Activated T-helper 9 cell treated with anti-CD3 and anti-CD28 coated beads, Interleukin-2, amount 50 U/mL, for 16 hours (primary cell): ENCODE results near the gene TSACC.

Source experiments
- DNase-seq: peaks from one replicate; pipeline ENCODE4 v3.0.0-alpha.2; 2020; ENCODE audit warnings: low read depth

TSACC gene

DNA sequence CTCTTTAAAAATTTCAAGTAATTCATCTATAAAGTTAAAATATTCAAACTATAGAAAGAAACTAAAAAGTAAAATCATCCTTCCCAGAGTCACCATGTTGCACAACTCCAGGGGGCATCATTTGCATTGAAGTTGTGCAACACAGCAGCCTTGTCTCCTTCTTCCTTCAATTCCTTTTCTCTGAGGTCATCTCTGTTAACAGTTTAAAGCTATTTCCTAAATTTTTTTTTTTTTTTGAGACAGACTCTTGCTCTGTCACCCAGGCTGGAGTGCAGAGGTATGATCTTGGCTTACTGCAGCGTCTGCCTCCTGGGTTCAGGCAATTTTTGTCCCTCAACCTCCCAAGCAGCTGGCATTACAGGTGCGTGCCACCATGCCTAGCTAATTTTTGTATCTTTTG is 37.8 kb downstream of the TSACC start:
- DNase-seq: no peak

GRCh38 chr1:156376958-156377919 is 38.9 kb downstream of the TSACC start:
- DNase-seq: no peak

DNA sequence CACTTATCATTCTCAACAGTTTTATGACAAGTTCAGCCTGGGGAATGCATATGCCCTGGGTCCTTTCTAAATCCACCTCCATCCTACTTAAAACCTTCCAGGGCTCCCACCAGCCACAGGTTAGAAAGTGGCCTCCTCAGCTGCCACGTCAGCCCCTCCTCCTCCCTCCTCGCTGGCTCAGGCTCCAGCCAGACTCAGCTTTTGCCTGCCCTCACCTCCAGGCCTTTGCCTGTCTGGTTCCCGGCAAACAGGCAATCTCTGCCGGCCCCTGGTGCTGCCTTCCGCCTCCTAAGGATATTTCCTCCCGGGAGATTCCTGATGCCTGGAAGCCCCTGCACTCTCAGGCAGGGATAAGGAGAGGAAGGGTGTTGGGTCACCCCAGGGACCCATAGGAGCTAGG is 40.2 kb downstream of the TSACC start:
- DNase-seq: no peak

DNA sequence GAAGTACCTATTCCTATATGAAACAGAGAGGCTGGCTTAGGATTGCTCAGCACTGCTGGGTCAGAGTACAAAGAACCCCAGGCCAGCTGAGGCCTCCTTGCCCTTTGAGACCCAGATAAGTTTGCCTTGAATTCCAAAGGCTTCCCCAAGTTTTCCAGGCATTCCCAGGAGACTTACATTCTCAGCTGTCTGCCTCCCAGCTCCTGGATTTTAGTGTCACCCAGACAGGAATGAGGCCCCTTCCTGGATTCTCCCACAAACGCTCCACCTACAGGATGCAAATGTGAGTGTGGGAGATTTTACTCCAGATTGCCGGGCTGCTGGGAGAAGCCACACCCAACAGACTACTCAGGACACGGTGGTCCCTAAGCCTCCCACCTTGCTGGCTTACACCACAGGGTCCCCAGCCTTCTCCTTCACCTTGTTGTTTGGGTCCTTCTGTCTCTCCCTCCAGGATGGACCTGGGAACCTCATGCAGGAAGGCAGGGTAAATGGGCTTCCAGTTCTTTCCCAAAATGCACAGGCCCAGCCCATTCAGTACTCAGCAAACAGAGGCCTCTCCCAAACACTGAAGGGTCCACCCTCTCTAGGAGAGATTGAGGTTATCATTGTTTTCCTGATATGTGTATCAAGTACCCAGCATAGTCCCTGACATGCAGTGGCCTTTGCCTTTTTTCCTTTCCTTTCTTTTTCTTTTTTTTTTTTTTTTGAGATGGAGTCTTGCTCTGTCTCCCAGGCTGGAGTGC is 41.3 kb downstream of the TSACC start:
- no peak for DNase-seq

GRCh38 chr1:156382561-156382960 is 44.2 kb downstream of the TSACC start:
- DNase-seq: no peak

GRCh38 chr1:156383023-156383422 is 44.7 kb downstream of the TSACC start:
- DNase-seq: peak; percentile 43

DNA sequence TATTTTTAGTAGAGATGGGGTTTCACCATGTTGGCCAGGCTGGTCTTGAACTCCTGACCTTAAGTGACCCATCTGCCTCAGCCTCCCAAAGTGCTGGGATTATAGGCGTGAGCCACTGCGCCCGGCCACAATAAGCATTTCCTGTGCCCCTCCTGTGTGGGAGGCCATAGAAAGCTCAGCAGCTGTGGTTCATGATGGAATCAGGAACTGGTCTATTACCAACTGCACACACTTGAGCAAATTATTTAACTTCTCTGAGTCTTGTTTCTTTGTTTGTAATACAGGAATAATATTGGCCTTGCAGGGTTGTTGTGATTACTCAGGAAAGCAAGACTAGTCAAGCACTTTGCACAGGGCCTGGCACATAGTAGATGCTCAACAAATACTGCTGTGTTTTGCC is 45.7 kb downstream of the TSACC start:
- DNase-seq: no peak

DNA sequence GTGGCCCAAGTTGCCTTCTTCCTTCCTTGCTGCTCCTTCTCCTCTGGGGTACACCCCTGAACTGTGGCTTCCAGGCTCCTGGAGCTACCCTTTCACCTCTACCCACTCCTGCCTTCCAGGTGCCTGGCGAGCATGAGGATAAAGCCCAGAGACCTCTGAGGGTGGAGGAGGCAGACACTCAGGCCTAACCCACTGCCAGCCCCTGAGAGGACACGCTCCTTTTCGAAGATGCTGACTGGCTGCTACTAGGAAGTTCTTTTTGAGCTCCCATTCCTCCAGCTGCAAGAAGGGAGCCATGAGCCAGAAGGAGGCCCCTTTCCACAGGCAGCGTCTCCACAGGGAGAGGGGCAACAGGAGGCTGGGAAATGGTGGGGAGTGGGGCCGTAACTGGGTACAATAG is 46.3 kb downstream of the TSACC start:
- DNase-seq: no peak

DNA sequence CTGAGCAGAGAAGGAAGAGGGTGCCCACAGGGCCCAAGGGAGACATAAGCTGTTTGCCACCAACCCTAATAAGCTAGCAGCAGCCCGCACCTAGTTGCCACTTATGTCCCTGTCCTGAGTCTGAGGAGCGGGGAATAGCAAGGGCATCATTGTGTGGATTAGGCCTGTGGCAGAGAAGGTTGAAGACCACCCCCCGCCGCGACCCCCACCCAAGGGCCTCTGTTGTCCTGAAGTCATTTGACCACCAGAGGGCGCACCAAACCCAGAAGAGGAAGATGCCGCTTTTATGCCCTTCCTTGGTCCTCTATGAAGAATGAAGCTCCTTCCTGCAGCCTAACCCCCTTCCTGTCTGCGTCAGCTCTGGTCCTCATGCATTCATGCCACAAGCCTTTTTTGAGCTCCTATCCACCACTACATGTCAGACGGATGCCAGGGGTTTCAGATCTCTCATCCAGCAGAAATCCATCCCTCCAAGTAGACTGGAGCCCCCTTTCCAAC is 47.3 kb downstream of the TSACC start:
- DNase-seq: peak; percentile 60

DNA sequence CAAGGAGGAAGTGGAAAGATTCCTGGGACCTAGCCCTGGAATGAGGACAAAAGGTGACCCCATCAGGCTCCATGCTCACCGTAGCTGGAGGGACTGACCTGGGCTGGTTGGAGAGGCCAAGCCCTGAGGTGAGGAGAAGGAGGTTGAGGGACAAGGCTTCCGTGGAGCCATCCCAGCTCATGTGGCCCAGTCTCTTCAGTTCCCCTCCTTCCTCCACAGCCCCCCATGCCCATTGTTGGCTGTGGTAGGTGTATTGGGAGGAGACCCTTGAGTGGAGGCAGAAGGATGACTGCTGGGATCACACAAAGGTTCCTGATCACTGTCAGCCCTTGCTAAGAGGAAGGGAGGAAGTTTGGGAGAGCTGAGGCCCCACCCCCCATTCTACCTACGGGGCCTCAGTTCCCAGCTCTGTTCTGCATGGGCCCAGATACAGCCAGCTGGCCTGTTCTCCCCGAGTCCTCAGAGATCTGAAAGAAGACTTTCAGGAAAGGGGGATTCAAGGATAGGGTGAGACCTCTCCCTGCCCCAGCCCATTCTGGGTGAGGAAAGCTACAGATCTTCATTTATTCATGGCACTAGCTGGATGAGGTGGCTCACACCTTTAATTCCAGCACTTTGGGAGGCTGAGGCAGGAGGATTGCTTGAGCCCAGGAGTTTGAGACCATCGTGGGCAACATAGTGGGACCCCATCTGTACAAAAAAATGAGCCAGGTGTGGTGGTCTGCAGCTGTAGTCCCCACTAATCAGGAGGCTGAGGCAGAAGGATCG is 48.0 kb downstream of the TSACC start:
- no peak for DNase-seq

DNA sequence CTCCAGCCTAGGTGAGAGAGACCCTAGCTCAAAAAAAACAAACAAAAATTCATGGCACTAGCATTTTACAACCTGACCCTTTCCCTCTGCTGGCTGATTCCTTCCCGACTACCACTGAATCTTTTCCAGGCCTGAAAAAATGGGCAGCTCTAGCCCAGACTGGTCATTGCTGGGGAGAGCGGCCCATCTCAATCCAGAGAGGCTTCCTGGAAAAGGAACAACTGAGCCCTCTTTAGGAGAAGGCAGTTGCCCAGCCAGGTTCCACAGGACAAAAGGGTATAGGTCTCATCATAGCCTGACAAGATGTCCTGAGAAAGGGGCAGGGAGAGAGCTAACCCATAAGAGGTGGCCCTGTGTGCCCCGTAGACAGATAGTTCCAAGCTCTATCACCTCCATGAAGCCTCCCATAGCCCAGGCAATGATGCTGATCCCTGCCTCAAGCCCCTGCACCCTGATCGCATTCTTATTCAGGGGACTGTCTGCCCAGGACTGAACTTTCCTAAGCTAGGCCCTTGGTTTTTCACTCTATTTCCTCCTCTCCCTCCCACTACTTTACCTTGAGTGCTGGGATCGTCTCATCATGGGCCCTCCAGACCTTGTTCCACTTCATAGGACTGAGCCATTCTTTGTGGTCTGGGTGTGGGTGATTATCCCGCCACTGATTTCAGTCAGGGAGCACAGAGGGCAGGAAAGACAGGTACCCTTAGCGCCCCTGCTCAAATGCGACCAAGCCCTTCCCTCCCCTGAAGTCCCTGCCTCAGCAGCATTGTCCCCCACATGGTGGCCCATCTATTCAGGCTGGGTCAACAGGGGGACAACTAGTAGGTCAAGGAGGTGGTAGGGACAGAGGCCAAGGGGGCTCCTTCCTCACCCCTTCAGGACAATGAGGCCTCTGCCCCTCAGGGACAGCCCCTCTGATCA is 48.9 kb downstream of the TSACC start:
- no peak for DNase-seq

- no peak for DNase-seq
Observed at GRCh38 chr1:156387870-156388173, 49.5 kb downstream of the TSACC start.

DNA sequence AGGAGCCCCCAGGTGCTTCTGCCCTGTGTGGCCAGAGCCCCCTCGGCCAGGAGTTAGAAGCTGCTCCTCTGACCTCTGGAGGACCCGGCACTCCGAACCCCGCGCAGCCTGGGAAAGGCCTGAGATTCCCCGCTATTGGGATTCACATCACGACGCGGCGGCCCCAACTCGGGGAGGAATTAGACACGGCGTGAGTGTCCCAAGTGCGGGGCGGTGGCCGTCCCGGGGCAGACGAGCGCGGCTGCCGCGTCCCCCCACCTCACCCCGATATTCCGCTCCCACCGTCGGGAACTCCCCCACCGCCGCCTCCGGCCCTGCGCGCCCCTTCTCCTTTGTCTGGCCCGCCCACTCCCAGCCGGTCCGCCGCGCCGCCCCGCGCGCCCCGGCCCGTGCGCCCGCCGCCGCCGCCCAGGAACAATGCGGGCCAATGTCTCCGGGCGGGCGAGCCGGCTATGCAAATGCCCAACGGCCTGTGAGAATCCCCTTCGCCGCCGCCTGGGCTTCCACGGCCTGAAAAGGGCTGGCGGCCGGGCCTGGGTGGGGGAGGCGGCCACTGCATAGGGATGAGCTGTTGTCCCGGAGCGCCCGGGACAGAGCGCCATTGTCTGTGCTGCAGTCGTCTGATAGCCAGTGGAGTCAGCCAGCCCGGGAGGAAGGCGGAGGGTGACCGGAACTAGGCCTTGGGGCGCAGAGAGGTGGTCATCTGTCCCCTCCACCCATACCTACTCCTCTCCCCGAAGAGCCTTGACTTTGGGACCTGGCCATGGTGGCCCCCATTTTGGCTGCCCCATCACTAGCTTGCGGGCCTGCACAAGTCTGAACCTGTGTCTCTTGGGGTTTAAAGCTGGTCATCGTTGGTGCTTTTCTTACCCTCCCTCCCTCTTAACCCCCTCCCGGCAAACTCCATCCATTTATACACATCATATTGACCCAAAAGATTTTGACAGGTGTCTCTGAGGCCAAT is 50.1 kb downstream of the TSACC start:
- DNase-seq: no peak

DNA sequence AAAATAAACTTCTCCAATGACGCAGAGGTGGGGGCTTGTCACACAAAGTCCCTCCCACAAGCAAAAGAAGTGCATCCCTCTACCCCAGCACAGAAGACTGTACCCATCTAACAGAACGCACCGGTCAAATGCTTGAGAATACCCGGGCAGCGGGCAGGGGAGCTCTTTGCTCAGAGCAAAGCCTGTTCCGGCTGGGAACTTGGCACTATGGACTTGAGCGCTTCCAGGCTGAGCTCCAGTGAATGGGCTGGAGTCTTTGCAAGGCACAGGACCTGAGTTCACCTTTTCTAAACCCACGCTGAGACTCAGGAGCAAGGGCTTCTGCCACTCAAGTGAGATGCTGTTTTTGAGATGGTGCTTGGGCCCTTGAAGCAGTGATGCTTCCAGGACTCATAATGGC is 51.0 kb downstream of the TSACC start:
- no peak for DNase-seq

- no peak for DNase-seq
Observed at GRCh38 chr1:156390469-156391365, 52.4 kb downstream of the TSACC start.

DNA sequence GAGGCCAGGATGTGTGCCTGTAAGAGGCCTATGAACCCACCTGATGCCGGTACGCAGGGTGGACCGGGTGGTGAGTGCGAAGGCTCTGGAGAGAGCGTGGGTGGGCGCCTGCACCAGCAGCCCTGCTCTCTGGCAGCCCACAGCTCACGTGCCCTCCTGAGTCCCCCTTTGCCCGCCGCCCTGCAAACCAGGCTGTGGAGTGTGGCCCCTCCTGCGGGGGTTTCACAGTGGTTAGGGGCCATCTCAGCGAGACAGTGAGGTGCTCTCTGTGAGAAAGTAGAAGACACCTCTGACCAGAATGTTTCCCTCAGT is 53.0 kb downstream of the TSACC start:
- DNase-seq: no peak

DNA sequence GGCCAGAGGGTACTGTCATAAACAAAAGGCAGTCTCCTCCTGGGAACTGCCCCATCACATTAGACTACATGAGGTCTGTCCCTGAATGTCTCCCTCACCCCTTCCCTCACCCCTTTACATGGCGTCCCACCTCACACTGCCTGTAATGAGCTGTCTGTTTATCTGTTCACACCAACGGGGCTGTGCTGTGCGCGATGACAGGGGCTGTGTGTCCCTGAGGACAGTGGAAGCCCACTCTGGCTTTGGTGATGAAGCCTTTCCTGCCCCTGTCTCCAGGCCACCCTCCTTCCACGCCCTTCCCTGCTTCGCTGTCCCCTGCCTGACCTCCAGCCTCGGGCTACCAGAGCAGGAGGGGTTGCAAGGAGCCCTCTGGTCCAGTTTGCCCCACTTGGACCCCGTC is 53.4 kb downstream of the TSACC start:
- no peak for DNase-seq

DNA sequence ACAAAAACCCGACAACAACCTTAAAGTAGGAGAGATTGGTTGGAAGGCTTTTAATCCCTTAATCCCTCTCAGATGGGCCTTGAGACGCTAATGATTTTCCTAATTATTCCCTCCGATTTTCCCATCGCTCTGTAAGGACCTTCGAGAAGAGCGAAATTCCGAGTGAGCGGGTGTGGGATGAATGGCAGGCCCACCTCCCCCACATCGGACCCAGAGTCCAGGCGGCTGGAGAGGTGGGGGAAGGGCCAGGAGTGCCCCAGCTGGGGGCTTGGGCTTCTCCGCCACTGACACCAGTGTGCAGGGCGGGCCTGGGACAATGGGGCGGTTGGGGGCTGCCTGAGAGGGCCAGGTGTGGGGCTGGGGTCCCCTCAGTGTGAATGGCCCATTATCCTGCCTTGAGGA is 54.1 kb downstream of the TSACC start:
- DNase-seq: no peak

DNA sequence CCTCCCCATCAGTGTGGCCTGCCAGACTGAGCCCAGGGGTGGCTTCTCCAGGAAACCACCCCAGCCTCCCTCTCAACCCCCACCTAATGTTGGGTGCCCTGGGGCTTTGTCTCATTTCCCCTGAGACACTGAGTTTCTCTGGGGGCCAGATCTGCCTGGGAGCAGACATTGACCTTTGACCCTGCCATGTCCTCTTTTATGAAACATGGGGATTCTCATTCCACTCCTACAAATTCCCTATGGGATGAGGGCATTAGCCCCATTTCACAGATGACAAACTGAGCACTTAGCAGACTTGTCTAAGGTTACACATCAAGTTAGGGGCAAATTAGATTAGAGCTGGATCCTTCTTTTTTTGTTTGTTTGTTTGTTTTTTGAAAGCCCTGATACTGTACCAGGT is 54.8 kb downstream of the TSACC start:
- DNase-seq: no peak
